SU-DHL-6 (cell line): ENCODE measurements around the gene CSTB.

Experiments
- CTCF ChIP-seq: fragments of 200-600 bp; sonication (generic); IDR thresholded peaks from one replicate; pipeline ENCODE4 v1.5.1; 2017; ENCODE audit warnings: antibody characterized with exemption, mild to moderate bottlenecking, low read length, moderate library complexity; ENCODE audit not compliant: insufficient read depth, poor library complexity, severe bottlenecking
- EZH2phosphoT487 ChIP-seq: fragments of 200-600 bp; sonication (generic), shearing (Covaris generic); conservative IDR thresholded peaks from 2 replicates; pipeline ENCODE4 v1.6.1; 2018; ENCODE audit warnings: mild to moderate bottlenecking, antibody characterized with exemption, low read length, moderate library complexity, mixed read lengths

GRCh38 chr21:43810505-43811261 is 34.6 kb upstream of the CSTB start:
- TF ChIP-seq CTCF (peak; percentile 95), EZH2phosphoT487 (no peak)
